Mammary epithelial cell (primary cell): ENCODE data around the gene EML4.

Source experiments
- CTCF ChIP-seq, 2 donors: IDR thresholded peaks in 1 of 2; conservative IDR thresholded peaks in 1 of 2; 2 replicates each; pipeline ENCODE4 v1.5.1; 2011 to 2012; ENCODE audit warnings: inconsistent platforms in 2 of 2, low read length in 2 of 2, mild to moderate bottlenecking in 2 of 2, control low read depth in 1 of 2, low read depth in 1 of 2; ENCODE audit not compliant: insufficient read depth in 1 of 2; ENCODE audit errors: extremely low read depth in 1 of 2
- EZH2 ChIP-seq: IDR thresholded peaks from 2 replicates; pipeline ENCODE4 v1.6.1; 2012; ENCODE audit warnings: low read length, inconsistent platforms, borderline replicate concordance

GRCh38 chr2:42340045-42340937 is 171.1 kb downstream of the EML4 start:
- TF ChIP-seq CTCF (conservative IDR thresholded peaks at IDR 0.05 in 1 of 2, IDR thresholded peaks at IDR 0.05 in 1 of 2; ENCODE audit: extremely low read depth in 1 of 2, insufficient read depth in 1 of 2, low read depth in 1 of 2, low read length in 2 of 2) (no peak), EZH2 (no peak)
